ENCODE measurements around the gene DPH1.
A peak's percentile ranks its signal among the peaks of the same experiment; 100 is the strongest.
"Not testable (repeated sequence)": the region's sequence is repeated elsewhere in the genome, so short reads cannot be mapped to it uniquely, and the experiment has no call there.

DPH1 gene

DNA sequence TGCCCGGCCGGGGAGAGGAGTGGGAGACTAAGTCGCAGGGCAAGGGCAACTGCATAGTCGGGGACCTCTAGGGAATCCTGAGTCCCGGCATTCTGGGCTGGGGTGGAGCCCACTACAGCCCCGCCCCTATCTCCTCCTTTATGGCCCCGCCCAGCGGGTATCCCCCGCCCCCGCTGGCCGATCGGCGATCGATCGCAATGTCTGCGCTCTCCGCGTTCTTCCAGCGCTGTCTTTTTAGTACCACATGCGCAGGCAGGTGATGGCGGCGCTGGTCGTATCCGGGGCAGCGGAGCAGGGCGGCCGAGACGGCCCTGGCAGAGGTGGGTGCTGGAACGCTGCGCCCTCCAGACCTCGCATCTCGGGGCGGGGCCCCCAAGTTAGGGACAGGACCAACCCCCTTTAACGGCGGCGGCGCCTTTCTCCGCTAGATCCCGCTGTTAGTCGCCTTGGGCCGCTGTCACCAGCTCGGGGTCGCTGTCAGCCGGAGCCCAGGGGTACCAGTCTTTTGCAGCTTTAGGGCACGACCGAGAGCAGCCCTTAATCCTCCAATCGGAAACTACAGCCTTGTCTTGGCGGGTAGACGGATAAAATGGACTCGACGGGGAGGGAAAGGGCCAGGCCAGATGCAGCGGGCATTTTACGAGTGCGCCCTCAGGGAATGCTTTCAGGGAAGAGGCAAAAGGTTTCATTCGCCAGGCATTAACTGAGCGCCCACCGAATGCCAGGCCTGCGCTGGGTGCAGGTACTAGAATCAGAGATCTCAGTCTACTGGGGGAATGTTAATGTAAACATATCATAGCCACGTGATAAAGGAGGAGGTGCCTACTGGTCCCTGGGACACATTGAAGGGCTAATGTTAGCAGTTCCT is at the start of gene DPH1:
Gene DPH1, plus strand, starts transcription at position 243 of the 868 bp plus-strand sequence. Its CDS starts 17 bp downstream, at position 260.
- peak within 1 kb of the TSS; percentile 79 for H3K4me3 ChIP-seq (ENCODE audit: low read depth, low read length)
- TF ChIP-seq POLR2A (IDR thresholded peaks at IDR 0.05; ENCODE audit: extremely low read depth, insufficient read length) (peak; percentile 55), MYC (IDR thresholded peaks at IDR 0.05; ENCODE audit: low read depth, low read length) (peak; percentile 97)
- TF ChIP-seq, protein P1, sequence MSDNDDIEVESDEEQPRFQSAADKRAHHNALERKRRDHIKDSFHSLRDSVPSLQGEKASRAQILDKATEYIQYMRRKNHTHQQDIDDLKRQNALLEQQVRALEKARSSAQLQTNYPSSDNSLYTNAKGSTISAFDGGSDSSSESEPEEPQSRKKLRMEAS (IDR thresholded peaks at IDR 0.05; ENCODE audit: low read depth, low read length): peak; percentile 92
- TF ChIP-seq, protein P2, sequence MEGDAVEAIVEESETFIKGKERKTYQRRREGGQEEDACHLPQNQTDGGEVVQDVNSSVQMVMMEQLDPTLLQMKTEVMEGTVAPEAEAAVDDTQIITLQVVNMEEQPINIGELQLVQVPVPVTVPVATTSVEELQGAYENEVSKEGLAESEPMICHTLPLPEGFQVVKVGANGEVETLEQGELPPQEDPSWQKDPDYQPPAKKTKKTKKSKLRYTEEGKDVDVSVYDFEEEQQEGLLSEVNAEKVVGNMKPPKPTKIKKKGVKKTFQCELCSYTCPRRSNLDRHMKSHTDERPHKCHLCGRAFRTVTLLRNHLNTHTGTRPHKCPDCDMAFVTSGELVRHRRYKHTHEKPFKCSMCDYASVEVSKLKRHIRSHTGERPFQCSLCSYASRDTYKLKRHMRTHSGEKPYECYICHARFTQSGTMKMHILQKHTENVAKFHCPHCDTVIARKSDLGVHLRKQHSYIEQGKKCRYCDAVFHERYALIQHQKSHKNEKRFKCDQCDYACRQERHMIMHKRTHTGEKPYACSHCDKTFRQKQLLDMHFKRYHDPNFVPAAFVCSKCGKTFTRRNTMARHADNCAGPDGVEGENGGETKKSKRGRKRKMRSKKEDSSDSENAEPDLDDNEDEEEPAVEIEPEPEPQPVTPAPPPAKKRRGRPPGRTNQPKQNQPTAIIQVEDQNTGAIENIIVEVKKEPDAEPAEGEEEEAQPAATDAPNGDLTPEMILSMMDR (IDR thresholded peaks at IDR 0.05; ENCODE audit: low read depth, low read length): no peak
- DNase-seq (ENCODE audit: low read depth): peak; percentile 79

DNA sequence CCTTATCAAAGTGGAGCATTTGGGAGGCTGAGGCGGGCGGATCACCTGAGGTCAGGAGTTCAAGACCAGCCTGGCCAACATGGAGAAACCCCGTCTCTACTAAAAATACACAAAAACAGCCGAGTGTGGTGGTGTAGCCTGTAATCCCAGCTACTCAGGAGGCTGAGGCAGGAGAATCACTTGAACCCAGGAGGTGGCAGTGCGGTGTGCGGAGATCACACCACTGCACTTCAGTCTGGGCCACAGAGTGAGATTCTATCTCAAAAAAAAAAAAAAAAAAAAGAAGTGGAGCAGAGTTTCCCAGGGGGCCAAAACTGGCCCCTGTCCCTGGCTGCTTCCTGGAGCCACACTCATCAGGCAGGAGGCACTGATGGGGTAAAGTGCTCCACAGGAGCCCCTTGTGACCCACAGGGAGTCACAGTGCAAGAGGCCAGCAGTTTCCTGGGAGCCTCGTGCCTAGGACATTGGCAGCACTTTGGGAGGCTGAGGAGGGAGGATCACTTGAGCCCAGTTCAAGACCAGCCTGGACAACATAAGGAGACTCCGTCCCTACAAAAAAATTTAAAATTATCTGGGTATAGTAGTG is 49.2 kb upstream of the DPH1 start:
- no peak overlapping the region for H3K4me3 ChIP-seq (ENCODE audit: low read depth, low read length)
- no peak for TF ChIP-seq POLR2A (IDR thresholded peaks at IDR 0.05; ENCODE audit: extremely low read depth, insufficient read length)
- TF ChIP-seq, protein P1 (IDR thresholded peaks at IDR 0.05; ENCODE audit: low read depth, low read length): no peak
- no peak for TF ChIP-seq MYC (IDR thresholded peaks at IDR 0.05; ENCODE audit: low read depth, low read length)
- TF ChIP-seq, protein P2 (IDR thresholded peaks at IDR 0.05; ENCODE audit: low read depth, low read length): no peak
- no peak for DNase-seq (ENCODE audit: low read depth)

DNA sequence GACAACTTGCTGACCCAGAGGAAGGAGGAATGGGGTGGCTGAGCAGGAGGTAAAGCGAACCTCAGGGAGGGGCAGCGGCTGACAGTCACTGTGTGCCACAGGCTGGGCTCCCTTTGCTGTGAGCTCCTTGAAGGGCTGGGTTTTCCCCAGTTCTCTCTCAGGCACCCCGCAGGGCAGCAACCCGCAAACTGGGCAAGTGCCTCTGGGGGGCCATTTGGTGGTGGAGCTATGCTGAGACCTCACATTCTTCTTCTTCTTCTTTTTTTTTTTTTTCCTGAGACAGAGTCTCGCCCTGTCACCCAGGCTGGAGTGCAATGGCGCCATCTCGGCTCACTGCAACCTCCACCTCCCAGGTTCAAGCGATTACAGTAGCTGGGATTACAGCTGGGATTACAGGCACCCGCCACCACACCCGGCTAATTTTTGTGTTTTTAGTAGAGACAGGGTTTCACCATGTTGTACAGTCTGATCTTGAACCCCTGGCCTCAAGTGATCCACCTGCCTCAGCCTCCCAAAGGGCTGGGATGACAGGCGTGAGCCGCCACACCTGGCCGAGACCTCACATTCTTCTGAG is 47.1 kb upstream of the DPH1 start:
- peak; percentile 86 for DNase-seq (ENCODE audit: low read depth)

DNA sequence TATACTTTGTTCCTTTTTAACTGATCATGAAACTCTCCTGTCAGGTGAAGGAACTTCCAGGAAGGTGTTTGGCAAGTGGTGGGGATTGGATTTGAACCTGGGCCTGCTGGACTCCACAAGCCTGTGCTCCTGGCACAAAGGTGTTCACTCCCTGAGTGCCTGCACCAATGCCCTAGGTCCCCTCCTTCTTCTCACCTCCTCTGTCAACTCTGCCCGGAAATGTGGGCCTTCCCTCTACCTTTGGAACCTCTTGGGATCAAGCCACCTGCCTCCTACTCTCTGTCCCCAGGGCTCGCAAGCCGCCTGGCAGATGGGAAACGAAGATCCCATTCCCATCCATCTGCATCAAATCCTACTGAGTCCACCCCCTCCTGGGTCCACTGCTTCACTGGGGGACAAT is 44.9 kb upstream of the DPH1 start:
- H3K4me3 ChIP-seq (ENCODE audit: low read depth, low read length): no peak overlapping the region
- no peak for TF ChIP-seq MYC (IDR thresholded peaks at IDR 0.05; ENCODE audit: low read depth, low read length)
- TF ChIP-seq, protein P1 (IDR thresholded peaks at IDR 0.05; ENCODE audit: low read depth, low read length): no peak
- TF ChIP-seq, protein P2 (IDR thresholded peaks at IDR 0.05; ENCODE audit: low read depth, low read length): no peak
- TF ChIP-seq POLR2A (IDR thresholded peaks at IDR 0.05; ENCODE audit: extremely low read depth, insufficient read length): no peak
- DNase-seq (ENCODE audit: low read depth): no peak

More for the DNA sequence above, 47.1 kb upstream of the DPH1 start:
- not testable (repeated sequence) for H3K4me3 ChIP-seq (ENCODE audit: low read depth, low read length)

DNA sequence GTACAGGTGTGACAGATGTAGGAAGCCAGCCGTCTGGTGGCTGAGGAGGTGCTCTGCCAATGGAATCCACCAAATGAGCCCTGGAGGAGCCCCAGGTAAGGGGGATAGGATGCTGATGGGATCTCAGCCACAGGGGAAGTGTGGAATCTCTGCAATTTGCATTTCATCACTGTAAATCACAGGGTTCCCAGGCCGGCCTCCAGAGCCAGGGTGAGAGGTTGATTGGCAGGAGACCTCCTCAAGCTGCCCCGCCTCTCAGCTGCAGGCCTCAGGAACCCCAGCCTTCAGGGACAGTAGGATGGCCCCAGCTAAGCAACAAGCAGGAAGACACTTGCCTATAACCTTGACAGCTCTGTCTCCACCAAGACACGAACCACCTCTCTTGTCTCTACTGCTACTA is 44.3 kb upstream of the DPH1 start:
- no peak for DNase-seq (ENCODE audit: low read depth)
- no peak overlapping the region for H3K4me3 ChIP-seq (ENCODE audit: low read depth, low read length)
- TF ChIP-seq MYC (IDR thresholded peaks at IDR 0.05; ENCODE audit: low read depth, low read length): no peak
- no peak for TF ChIP-seq POLR2A (IDR thresholded peaks at IDR 0.05; ENCODE audit: extremely low read depth, insufficient read length)
- TF ChIP-seq, protein P1 (IDR thresholded peaks at IDR 0.05; ENCODE audit: low read depth, low read length): no peak
- TF ChIP-seq, protein P2 (IDR thresholded peaks at IDR 0.05; ENCODE audit: low read depth, low read length): no peak
